Nasal cavity respiratory epithelium epithelial cell of viscerocranial mucosa (primary cell): ENCODE measurements around the gene OR1S1. TPM values are rescaled to one million over a fixed set of nuclear protein-coding genes. Genes with fewer than 3 reads are reported as not detected.

Experiments used
- total RNA-seq: library from RNA; depleted of rRNA; stranded (reverse); fragments of >200 nt; gene quantifications from 2 replicates; pipeline ENCODE4 v1.2.3, GENCODE V29; 2014

The OR1S1 gene
- not detected in 2 replicates for total RNA-seq

GRCh38 chr11:58212420-58212819 is at the start of gene OR1S1:
TSS of gene OR1S1 (plus strand) at chr11:58212720.

GRCh38 chr11:58188770-58189169 is 23.8 kb upstream of the OR1S1 start, which contains the start of gene OR9Q2:
TSS of gene OR9Q2 (plus strand) at chr11:58189070. CDS start at chr11:58190491, 1,421 bp downstream.

GRCh38 chr11:58204042-58204441 is 8.5 kb upstream of the OR1S1 start, which contains the start of gene OR1S2:
TSS of gene OR1S2 (minus strand) at chr11:58204142. CDS start at chr11:58204142, 0 bp downstream.

Other genes with a start within 250 kb of the OR1S1 start
- not detected in 2 replicates for gene OR9Q1, start 188.8 kb upstream of the OR1S1 start, total RNA-seq
- not detected in 2 replicates for gene OR6Q1, start 181.8 kb upstream of the OR1S1 start, total RNA-seq
- not detected in 2 replicates for gene OR9I1, start 87.2 kb upstream of the OR1S1 start, total RNA-seq
- gene OR9Q2, start 23.6 kb upstream of the OR1S1 start, total RNA-seq, result not detected in 2 replicates
- gene OR1S2, start 8.6 kb upstream of the OR1S1 start, total RNA-seq, result not detected in 2 replicates
- not detected in 2 replicates for gene OR10Q1, start 16.2 kb downstream of the OR1S1 start, total RNA-seq
- not detected in 2 replicates for gene OR10W1, start 55.5 kb downstream of the OR1S1 start, total RNA-seq
- not detected in 2 replicates for gene OR5B17, start 146.3 kb downstream of the OR1S1 start, total RNA-seq
- not detected in 2 replicates for gene OR5B3, start 194.2 kb downstream of the OR1S1 start, total RNA-seq
- gene OR5B2, start 215.4 kb downstream of the OR1S1 start, total RNA-seq, result not detected in 2 replicates
- gene OR5B12, start 229.5 kb downstream of the OR1S1 start, total RNA-seq, result not detected in 2 replicates